NCI-H2171 (cell line): ENCODE results near the gene PPIL1.

Experiments
- DNase-seq: peaks from one replicate; lab custom pipeline; 2025; lab: John Stamatoyannopoulos, UW

Gene PPIL1

DNA sequence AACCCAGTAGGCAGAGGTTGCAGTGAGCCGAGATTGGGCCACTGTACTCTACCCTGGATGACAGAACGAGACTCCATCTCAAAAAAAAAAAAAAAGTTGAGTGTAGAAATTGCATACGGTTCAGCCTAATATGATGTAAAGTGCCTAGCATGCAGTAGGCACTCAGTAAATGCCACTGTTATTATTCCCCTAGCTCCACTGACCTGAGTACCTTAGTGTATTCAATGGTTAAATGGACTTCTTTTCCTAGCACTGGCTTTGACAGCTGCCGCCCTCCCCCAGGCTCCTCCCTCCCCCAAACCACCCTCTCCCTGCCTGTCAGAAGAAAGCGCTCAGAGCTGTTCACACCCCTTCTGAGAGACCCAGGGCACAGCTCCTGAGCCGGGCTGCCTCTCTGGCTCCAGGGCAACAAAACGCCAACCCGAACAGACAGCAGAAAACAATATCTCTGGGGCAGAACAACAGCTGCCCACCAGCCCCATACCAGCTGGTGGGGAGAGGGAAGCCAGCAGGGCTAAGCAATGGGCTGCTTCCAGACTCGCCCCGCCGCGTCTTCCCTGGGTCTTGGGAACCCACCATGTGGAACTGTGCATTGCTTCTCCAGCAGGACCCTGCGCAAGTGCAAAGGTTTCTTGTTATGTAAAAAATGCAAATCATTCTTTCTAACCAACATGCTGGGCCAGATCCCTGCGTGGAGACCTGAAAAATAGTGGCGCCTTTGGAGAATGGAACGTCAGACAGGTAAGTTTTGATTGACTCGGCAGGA lies 39.8 kb downstream of the PPIL1 start:
- DNase-seq = peak; percentile 77

GRCh38 chr6:36833182-36833789 lies 41.3 kb downstream of the PPIL1 start:
- DNase-seq = no peak

GRCh38 chr6:36832313-36832712 lies 42.3 kb downstream of the PPIL1 start:
- no peak for DNase-seq

GRCh38 chr6:36830577-36830976 lies 44.0 kb downstream of the PPIL1 start:
- no peak for DNase-seq

DNA sequence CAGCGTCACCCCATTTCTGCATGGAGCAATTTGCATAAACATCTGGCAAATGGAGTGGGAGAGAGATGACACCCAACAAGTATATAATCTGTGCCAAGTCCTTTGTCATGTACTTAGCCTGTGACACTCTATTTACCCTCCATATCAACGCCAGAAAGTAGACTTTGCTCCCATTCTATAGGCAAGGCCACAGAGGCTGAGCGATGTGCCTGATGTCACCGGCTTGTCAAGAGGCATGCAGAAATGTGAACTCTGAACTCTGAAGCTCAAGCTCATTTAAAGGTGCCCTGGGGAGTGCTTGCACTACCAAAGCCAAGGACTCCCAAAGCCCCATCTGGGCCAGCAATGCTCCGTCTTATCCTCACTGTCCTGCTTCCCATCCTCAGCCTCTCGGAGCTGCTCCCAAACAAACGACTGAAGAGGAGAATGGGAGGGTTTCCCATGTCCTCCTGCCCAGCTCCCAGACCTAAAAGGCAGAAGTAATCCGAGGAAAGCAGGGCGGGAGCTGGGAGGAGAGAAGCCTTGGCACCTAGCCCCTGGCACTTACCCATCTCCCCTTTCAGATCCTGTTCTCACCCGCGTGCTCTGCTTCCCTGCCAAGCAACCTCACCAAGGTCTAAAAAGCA lies 44.6 kb downstream of the PPIL1 start:
- peak; percentile 38 for DNase-seq

GRCh38 chr6:36827261-36828079 lies 47.1 kb downstream of the PPIL1 start:
- no peak for DNase-seq

- DNase-seq = no peak
Measured at GRCh38 chr6:36826520-36827227, 47.9 kb downstream of the PPIL1 start.

GRCh38 chr6:36825994-36826393 lies 48.6 kb downstream of the PPIL1 start:
- DNase-seq = no peak

DNA sequence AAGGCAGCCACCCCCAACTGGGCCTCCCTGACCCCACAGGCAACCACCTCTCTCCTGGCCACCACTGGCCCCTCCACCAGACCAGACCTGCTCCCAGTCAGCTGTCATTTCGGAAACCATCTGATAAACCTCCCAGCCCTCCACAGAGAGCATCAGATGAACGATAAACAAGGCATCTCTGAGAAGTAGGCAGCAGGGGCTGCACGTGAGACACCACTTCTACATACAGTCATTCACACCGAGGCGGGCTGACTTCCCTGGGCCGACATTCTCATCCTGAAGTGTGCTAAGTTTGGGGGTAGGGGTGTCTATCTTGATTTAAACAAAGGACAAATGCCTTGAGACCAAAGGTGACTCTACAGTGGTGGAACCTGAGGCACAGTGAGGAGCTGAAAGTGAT lies 49.2 kb downstream of the PPIL1 start:
- DNase-seq = no peak

DNA sequence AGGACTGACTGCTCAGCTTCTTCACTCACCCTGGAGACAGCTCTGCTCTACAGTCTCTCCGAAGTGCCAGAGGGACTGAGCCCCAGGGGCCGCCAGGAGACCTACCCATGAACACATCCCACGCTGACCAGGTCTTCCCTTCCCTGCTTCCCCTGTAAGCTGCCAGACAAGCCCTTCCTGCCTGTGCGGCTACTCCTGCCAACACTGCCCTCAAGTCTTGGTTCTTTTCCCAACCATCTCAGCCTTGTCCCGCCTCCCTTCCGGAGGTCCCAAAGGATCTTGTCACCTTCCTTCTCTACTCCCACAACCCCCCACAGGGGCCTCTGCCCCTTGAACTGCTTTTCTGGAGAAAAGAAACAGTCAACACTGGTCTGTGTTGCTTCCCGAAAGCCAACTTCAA lies 50.4 kb downstream of the PPIL1 start:
- DNase-seq = no peak

DNA sequence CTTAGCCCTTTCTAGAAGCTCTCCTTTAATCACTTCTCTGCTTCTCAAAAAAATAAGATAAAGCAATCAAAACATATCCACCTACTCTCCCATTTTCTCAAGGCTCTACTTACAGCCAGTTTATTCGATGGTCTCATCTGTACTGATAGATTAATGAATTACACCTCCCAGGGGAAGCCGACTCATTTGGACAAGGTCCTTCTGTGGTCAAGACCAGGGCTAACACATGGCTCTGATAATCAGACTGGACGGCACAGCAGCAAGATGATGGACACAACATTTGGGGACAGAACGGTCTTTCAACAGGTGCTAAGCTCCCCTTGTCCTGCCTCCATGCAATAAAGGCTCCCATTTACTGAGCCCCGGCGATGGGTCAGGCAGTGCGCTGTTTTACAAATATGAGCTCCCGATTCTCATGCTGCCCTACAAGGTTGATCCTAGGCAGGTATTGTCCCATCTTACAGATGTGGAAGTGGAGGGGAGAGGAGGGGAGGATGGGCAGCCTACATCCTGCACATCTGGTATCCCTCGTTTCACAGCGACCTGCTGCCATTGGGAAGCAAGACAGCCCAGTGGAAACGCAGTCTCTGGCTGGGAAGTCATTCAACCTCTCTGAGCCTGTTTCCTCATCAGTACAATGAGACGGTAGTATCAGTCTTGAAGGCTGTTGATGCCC lies 51.0 kb downstream of the PPIL1 start:
- no peak for DNase-seq

DNA sequence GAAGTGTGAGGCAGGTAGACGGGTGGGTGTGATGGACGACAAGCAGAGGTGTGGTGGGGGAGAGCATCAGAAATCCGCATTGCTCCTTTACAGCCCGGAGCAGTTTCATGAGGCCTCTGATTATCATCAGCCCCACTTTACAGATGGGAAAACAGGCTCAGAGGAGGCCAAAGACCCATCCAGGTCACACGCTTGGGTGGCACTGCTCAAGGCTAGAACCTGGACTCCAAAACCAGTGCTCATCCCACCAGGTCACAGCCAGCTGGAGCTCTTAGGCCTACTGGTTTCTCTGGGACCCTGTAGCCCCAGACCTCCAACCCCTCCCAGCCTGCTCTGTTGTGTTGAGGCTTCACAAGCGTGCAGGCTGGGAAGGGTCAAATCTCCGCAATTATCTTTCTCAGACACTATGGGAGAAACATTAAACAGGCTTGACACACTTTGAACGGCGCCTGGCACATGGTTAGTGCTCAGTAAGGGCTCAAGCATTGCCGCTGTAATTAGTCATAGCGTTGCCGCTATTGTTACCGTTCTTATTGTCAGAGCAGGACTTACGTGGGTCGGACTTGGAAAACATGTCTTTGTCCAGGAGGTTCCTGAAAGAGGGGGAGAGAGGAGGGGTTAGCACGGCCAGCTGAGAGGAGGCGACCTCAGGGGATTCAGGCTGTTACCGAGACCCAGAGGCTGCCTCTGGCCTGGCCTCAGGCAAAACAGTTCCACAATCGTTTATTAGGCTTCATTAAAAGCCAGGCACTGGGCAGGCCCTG lies 51.9 kb downstream of the PPIL1 start:
- no peak for DNase-seq

DNA sequence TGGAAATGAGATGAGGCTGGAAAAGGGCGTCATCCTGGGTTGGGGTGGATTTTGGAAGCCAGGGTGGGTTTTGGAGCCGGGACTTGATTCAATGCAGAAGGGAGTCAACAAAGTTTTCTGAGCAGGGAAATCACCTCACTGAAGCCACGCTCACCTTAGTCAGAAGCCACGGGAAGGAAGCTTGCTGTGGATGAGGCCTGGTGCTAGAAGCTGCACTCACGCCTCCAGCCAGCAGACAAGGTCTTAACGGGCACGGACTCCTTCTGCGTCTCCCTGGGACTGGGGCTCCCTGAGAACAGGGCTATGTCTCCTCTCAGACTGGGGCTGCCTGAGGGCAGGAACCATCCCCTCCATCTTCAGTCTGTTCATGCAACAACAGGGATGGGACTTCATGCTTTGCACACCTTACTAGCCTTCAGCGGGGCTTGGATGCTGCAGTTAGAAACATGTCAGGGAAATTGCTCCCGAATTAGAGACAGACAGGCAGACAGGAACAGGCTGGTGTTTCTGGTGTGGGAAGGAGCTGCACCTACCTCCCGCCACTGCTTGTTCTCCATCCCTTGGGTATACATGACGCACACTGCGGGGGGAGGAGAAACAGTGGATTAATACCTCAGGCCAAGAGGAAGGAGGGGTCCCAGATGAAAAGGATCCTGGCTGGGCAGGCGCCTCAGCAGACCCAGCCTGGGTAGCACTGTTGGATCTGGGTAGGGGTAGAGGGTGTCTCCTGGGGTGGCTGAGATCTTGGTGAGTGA lies 52.8 kb downstream of the PPIL1 start:
- no peak for DNase-seq

DNA sequence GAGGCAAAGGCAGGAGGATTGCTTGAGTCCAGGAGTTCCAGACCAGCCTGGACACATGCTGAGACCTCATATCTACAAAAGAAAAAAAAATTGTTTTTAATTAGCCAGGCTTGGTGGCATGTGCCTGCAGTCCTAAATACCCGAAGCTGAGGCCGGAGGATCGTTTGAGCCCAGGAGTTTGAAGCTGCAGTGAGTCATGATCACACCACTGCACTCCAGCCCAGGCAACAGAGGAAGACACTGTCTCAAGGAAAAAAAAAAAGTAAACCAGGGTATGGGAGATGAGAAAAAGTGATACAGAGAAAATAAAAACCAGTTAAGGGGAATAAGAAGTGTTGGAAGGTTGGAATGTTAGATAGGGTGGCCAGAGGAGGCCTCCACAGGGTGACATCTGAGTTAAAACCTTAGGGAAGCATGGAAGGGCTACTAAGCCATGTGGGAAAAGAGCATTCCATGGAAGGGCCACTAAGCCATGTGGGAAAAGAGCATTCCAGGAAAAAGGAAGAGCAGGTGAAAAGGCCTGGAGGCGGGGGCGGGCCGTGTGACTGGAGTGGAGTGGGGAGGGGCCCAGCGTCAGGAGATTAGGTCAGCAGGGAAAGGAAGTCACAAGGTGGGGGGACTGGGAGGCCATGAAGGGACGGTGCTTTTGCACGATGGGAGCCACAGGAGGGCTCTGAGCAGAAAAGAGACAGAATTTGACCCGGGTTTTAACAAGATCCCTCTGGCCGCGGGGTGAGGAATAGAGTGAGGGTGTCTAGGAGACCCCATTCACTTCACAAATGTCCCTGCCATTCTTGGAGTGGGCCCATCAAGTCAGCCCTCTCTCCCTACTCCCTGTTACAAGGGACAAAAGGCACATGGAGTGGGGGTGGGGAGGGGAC lies 53.7 kb downstream of the PPIL1 start:
- no peak for DNase-seq

GRCh38 chr6:36818756-36819155 lies 55.8 kb downstream of the PPIL1 start:
- no peak for DNase-seq

GRCh38 chr6:36817847-36818246 lies 56.8 kb downstream of the PPIL1 start:
- DNase-seq = no peak

GRCh38 chr6:36817176-36817817 lies 57.3 kb downstream of the PPIL1 start:
- DNase-seq = no peak
